GM23338 (cell line): ENCODE measurements around the gene ITGB1BP1. TPM values are rescaled to one million over a fixed set of nuclear protein-coding genes. Genes with fewer than 3 reads are reported as not detected.

Source experiments
- ATAC-seq: fragments of 200-7000 bp; cut with Tn5 transposase; 3 replicates; pipeline ENCODE4 v1.9.1; 2020
- DNase-seq: peaks from one replicate; pipeline ENCODE4 v3.0.0-alpha.2; 2015; ENCODE audit warnings: low spot score
- H2AFZ ChIP-seq: fragments of 200-600 bp; sonication (generic); 2 replicates; pipeline ENCODE4 v1.8.0; 2016; ENCODE audit warnings: antibody characterized with exemption, mild to moderate bottlenecking, moderate library complexity
- H3F3A ChIP-seq: fragments of 200-600 bp; sonication (generic); replicated peaks from 2 replicates; pipeline ENCODE4 v1.8.0; 2017; ENCODE audit warnings: antibody characterized with exemption, mixed run types, low read depth
- H3K27ac ChIP-seq: fragments of 200-600 bp; sonication (generic); 2 replicates; pipeline ENCODE4 v1.6.1; 2016; ENCODE audit warnings: low read depth
- H3K27me3 ChIP-seq: fragments of 200-600 bp; sonication (generic); 2 replicates; pipeline ENCODE4 v1.8.0; 2016; ENCODE audit warnings: mild to moderate bottlenecking, mixed run types, moderate library complexity; ENCODE audit not compliant: insufficient read depth
- H3K36me3 ChIP-seq: fragments of 200-600 bp; sonication (generic); 2 replicates; pipeline ENCODE4 v1.8.0; 2016; ENCODE audit warnings: mild to moderate bottlenecking; ENCODE audit not compliant: insufficient read depth
- H3K4me1 ChIP-seq: fragments of 200-600 bp; sonication (generic); 2 replicates; pipeline ENCODE4 v1.8.0; 2016; ENCODE audit warnings: mild to moderate bottlenecking, moderate library complexity; ENCODE audit not compliant: insufficient read depth
- H3K4me2 ChIP-seq: fragments of 200-600 bp; sonication (generic); 2 replicates; pipeline ENCODE4 v1.7.1; 2017; ENCODE audit warnings: mixed run types
- H3K4me3 ChIP-seq: fragments of 200-600 bp; sonication (generic); 2 replicates; pipeline ENCODE4 v1.6.1; 2016; ENCODE audit warnings: mixed run types
- H3K79me2 ChIP-seq: fragments of 200-600 bp; sonication (generic); replicated peaks from 2 replicates; pipeline ENCODE4 v1.8.0; 2017; ENCODE audit warnings: mild to moderate bottlenecking; ENCODE audit not compliant: insufficient read depth
- H3K9me2 ChIP-seq: fragments of 200-600 bp; sonication (generic); 2 replicates; pipeline ENCODE4 v1.8.0; 2017; ENCODE audit not compliant: insufficient read depth
- H4K20me1 ChIP-seq: fragments of 200-600 bp; sonication (generic); replicated peaks from 2 replicates; pipeline ENCODE4 v1.8.0; 2017; ENCODE audit warnings: mild to moderate bottlenecking; ENCODE audit not compliant: insufficient read depth
- H3K27ac Mint-ChIP-seq: 2 replicates; pipeline ENCODE4 v1.8.0; 2020; ENCODE audit warnings: inconsistent platforms, mild to moderate bottlenecking, moderate library complexity, mixed read lengths
- H3K27me3 Mint-ChIP-seq: 3 replicates; pipeline ENCODE4 v1.8.0; 2022; ENCODE audit warnings: low read depth, mild to moderate bottlenecking, moderate library complexity, mixed read lengths, inconsistent platforms; ENCODE audit not compliant: insufficient read depth, poor library complexity
- H3K36me3 Mint-ChIP-seq: 3 replicates; pipeline ENCODE4 v1.8.0; 2021; ENCODE audit warnings: low read depth, mild to moderate bottlenecking, inconsistent platforms, moderate library complexity, mixed read lengths
- H3K4me1 Mint-ChIP-seq: 3 replicates; pipeline ENCODE4 v1.8.0; 2020; ENCODE audit warnings: mild to moderate bottlenecking, inconsistent platforms, mixed read lengths
- H3K4me3 Mint-ChIP-seq: 3 replicates; pipeline ENCODE4 v1.8.0; 2021; ENCODE audit warnings: moderate library complexity, mild to moderate bottlenecking, inconsistent platforms, mixed read lengths
- H3K9me3 Mint-ChIP-seq: 3 replicates; pipeline ENCODE4 v1.8.0; 2020; ENCODE audit warnings: moderate library complexity, mild to moderate bottlenecking, inconsistent platforms, mixed read lengths
- CREB1 ChIP-seq: fragments of 250-450 bp; sonication (Bioruptor Pico); IDR thresholded peaks from 2 replicates; pipeline ENCODE4 v1.5.0; 2020; ENCODE audit warnings: low read depth, mild to moderate bottlenecking, moderate library complexity
- EZH2 ChIP-seq: fragments of 200-600 bp; sonication (generic); IDR thresholded peaks from one replicate; pipeline ENCODE4 v1.8.0; 2017; ENCODE audit warnings: antibody characterized with exemption, mild to moderate bottlenecking, low read depth; ENCODE audit not compliant: unreplicated experiment
- EZH2phosphoT487 ChIP-seq: fragments of 200-600 bp; sonication (generic); IDR thresholded peaks from one replicate; pipeline ENCODE4 v1.8.1; 2018; ENCODE audit warnings: antibody characterized with exemption; ENCODE audit not compliant: unreplicated experiment
- JUNB ChIP-seq: IDR thresholded peaks from one replicate; pipeline ENCODE4 v1.6.1; 2016; ENCODE audit warnings: antibody characterized with exemption; ENCODE audit not compliant: unreplicated experiment
- POLR2AphosphoS5 ChIP-seq: IDR thresholded peaks from 2 replicates; pipeline ENCODE4 v1.6.1; 2016; ENCODE audit warnings: antibody characterized with exemption, low read depth
- STAT1 ChIP-seq: IDR thresholded peaks from one replicate; pipeline ENCODE4 v1.6.1; 2016; ENCODE audit warnings: antibody characterized with exemption; ENCODE audit not compliant: unreplicated experiment
- ZNF331 ChIP-seq: fragments of 250-450 bp; sonication (Bioruptor Pico); IDR thresholded peaks from 2 replicates; pipeline ENCODE4 v1.5.0; 2020; ENCODE audit warnings: low read depth, mild to moderate bottlenecking, moderate library complexity
- polyA plus RNA-seq: library from polyadenylated mRNA; unstranded; fragments of >200 nt; fragmentation: Nextera tagmentation; extraction: Ambion mirVana; gene quantifications from 2 replicates; pipeline ENCODE4 v1.2.1, GENCODE V29; 2016
- total RNA-seq: library from RNA; depleted of rRNA; stranded (reverse); fragments of >200 nt; shearing (Covaris generic); gene quantifications from 2 replicates; pipeline ENCODE4 v1.2.3, GENCODE V29; 2014
- TF ChIP-seq, protein P1 (sequence below): fragments of 250-450 bp; sonication (Bioruptor Pico); IDR thresholded peaks from 2 replicates; pipeline ENCODE4 v1.5.0; 2020; ENCODE audit warnings: mild to moderate bottlenecking, moderate library complexity
- TF ChIP-seq, protein P2 (sequence below), 2 experiments: fragments of 200-600 bp in 1 of 2; sonication (generic) in 1 of 2; conservative IDR thresholded peaks; 2 replicates each; pipeline versions ENCODE4 v1.5.1 to v1.6.1; 2016 to 2017; ENCODE audit warnings: antibody characterized with exemption in 2 of 2, low read depth in 2 of 2, mild to moderate bottlenecking in 2 of 2, moderate library complexity in 1 of 2
- TF ChIP-seq, protein P3 (sequence below): IDR thresholded peaks from 2 replicates; pipeline ENCODE4 v1.6.1; 2016; ENCODE audit warnings: antibody characterized with exemption

ITGB1BP1 gene
- total and polyA plus RNA-seq, 2 experiments from 2014 or later, result 29.1 to 63.5 TPM

DNA sequence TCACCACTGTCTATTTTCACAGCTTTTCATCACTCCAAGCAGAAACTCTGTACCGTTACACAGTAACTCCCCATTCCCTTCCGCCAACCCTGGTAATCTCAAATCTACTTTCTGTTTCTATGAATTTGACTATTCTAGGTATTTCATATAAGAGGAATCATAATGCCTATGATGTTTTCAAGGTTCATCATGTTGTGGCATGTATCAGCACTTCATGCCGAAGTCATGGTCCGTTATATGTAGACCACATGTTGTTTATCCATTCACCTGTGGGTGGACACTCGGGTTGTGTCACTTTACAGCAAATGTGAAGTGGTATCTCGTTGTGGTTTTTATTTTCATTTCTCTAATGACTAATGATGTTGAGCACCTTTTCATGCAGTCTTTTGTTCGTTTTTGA, 21.8 kb upstream of the ITGB1BP1 start:
- Histone ChIP-seq H3K27ac (no peak overlapping the region), H4K20me1 (no peaks in the 10 kb centered on the region; the same call in none of the 2 replicates), H3K36me3 (peaks cover 43% of the 10 kb centered on the region), H3K79me2 (no peaks in the 10 kb centered on the region), H3K4me2 (no peak overlapping the region), H2AFZ (no peak overlapping the region), H3K27me3 (no peaks in the 10 kb centered on the region), H3F3A (no peaks in the 10 kb centered on the region), H3K9me2 (no peaks in the 10 kb centered on the region), H3K4me3 (no peak overlapping the region), H3K4me1 (no peaks in the 10 kb centered on the region)
- TF ChIP-seq, protein P1, sequence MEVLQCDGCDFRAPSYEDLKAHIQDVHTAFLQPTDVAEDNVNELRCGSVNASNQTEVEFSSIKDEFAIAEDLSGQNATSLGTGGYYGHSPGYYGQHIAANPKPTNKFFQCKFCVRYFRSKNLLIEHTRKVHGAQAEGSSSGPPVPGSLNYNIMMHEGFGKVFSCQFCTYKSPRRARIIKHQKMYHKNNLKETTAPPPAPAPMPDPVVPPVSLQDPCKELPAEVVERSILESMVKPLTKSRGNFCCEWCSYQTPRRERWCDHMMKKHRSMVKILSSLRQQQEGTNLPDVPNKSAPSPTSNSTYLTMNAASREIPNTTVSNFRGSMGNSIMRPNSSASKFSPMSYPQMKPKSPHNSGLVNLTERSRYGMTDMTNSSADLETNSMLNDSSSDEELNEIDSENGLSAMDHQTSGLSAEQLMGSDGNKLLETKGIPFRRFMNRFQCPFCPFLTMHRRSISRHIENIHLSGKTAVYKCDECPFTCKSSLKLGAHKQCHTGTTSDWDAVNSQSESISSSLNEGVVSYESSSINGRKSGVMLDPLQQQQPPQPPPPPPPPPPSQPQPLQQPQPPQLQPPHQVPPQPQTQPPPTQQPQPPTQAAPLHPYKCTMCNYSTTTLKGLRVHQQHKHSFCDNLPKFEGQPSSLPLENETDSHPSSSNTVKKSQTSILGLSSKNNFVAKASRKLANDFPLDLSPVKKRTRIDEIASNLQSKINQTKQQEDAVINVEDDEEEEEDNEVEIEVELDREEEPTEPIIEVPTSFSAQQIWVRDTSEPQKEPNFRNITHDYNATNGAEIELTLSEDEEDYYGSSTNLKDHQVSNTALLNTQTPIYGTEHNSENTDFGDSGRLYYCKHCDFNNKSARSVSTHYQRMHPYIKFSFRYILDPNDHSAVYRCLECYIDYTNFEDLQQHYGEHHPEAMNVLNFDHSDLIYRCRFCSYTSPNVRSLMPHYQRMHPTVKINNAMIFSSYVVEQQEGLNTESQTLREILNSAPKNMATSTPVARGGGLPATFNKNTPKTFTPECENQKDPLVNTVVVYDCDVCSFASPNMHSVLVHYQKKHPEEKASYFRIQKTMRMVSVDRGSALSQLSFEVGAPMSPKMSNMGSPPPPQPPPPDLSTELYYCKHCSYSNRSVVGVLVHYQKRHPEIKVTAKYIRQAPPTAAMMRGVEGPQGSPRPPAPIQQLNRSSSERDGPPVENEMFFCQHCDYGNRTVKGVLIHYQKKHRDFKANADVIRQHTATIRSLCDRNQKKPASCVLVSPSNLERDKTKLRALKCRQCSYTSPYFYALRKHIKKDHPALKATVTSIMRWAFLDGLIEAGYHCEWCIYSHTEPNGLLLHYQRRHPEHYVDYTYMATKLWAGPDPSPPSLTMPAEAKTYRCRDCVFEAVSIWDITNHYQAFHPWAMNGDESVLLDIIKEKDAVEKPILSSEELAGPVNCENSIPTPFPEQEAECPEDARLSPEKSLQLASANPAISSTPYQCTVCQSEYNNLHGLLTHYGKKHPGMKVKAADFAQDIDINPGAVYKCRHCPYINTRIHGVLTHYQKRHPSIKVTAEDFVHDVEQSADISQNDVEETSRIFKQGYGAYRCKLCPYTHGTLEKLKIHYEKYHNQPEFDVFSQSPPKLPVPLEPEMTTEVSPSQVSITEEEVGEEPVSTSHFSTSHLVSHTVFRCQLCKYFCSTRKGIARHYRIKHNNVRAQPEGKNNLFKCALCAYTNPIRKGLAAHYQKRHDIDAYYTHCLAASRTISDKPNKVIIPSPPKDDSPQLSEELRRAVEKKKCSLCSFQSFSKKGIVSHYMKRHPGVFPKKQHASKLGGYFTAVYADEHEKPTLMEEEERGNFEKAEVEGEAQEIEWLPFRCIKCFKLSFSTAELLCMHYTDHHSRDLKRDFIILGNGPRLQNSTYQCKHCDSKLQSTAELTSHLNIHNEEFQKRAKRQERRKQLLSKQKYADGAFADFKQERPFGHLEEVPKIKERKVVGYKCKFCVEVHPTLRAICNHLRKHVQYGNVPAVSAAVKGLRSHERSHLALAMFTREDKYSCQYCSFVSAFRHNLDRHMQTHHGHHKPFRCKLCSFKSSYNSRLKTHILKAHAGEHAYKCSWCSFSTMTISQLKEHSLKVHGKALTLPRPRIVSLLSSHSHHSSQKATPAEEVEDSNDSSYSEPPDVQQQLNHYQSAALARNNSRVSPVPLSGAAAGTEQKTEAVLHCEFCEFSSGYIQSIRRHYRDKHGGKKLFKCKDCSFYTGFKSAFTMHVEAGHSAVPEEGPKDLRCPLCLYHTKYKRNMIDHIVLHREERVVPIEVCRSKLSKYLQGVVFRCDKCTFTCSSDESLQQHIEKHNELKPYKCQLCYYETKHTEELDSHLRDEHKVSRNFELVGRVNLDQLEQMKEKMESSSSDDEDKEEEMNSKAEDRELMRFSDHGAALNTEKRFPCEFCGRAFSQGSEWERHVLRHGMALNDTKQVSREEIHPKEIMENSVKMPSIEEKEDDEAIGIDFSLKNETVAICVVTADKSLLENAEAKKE (CRISPR knock-in tag), result no peak
- TF ChIP-seq, protein P2, sequence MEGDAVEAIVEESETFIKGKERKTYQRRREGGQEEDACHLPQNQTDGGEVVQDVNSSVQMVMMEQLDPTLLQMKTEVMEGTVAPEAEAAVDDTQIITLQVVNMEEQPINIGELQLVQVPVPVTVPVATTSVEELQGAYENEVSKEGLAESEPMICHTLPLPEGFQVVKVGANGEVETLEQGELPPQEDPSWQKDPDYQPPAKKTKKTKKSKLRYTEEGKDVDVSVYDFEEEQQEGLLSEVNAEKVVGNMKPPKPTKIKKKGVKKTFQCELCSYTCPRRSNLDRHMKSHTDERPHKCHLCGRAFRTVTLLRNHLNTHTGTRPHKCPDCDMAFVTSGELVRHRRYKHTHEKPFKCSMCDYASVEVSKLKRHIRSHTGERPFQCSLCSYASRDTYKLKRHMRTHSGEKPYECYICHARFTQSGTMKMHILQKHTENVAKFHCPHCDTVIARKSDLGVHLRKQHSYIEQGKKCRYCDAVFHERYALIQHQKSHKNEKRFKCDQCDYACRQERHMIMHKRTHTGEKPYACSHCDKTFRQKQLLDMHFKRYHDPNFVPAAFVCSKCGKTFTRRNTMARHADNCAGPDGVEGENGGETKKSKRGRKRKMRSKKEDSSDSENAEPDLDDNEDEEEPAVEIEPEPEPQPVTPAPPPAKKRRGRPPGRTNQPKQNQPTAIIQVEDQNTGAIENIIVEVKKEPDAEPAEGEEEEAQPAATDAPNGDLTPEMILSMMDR (conservative IDR thresholded peaks at IDR 0.05; ENCODE audit: low read depth in 2 of 2), result no peak
- TF ChIP-seq STAT1, result no peak
- no peak for TF ChIP-seq POLR2AphosphoS5
- TF ChIP-seq JUNB, result no peak
- no peak for TF ChIP-seq CREB1 (CRISPR knock-in tag)
- no peak for TF ChIP-seq ZNF331 (CRISPR knock-in tag)
- no peak for TF ChIP-seq EZH2phosphoT487
- no peak for TF ChIP-seq EZH2
- TF ChIP-seq, protein P3, sequence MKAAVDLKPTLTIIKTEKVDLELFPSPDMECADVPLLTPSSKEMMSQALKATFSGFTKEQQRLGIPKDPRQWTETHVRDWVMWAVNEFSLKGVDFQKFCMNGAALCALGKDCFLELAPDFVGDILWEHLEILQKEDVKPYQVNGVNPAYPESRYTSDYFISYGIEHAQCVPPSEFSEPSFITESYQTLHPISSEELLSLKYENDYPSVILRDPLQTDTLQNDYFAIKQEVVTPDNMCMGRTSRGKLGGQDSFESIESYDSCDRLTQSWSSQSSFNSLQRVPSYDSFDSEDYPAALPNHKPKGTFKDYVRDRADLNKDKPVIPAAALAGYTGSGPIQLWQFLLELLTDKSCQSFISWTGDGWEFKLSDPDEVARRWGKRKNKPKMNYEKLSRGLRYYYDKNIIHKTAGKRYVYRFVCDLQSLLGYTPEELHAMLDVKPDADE, result no peak
- no peak overlapping the region for H3K4me3 Mint-ChIP-seq
- no peak overlapping the region for H3K27ac Mint-ChIP-seq
- peaks cover 65% of the 10 kb centered on the region for H3K36me3 Mint-ChIP-seq
- no peaks in the 10 kb centered on the region for H3K4me1 Mint-ChIP-seq
- H3K27me3 Mint-ChIP-seq, result no peaks in the 10 kb centered on the region
- DNase-seq (no peak), ATAC-seq (no peak)
- no peaks in the 10 kb centered on the region for H3K9me3 Mint-ChIP-seq
